GM23338 (cell line): ENCODE measurements around the gene HMCN2.

Experiments
- CTCF ChIP-seq, 2 experiments: fragments of 200-600 bp in 1 of 2; sonication (generic) in 1 of 2; conservative IDR thresholded peaks; 2 replicates each; pipeline versions ENCODE4 v1.5.1 to v1.6.1; 2016 to 2017; ENCODE audit warnings: antibody characterized with exemption in 2 of 2, low read depth in 2 of 2, mild to moderate bottlenecking in 2 of 2, moderate library complexity in 1 of 2
- ETS1 ChIP-seq: IDR thresholded peaks from 2 replicates; pipeline ENCODE4 v1.6.1; 2016; ENCODE audit warnings: antibody characterized with exemption
- EZH2 ChIP-seq: fragments of 200-600 bp; sonication (generic); IDR thresholded peaks from one replicate; pipeline ENCODE4 v1.8.0; 2017; ENCODE audit warnings: antibody characterized with exemption, mild to moderate bottlenecking, low read depth; ENCODE audit not compliant: unreplicated experiment
- REST ChIP-seq: IDR thresholded peaks from one replicate; pipeline ENCODE4 v1.6.1; 2018; ENCODE audit warnings: antibody characterized with exemption; ENCODE audit not compliant: unreplicated experiment

GRCh38 chr9:130292106-130292505 is 26.5 kb downstream of the HMCN2 start:
- no peak for TF ChIP-seq ETS1
- TF ChIP-seq CTCF (conservative IDR thresholded peaks at IDR 0.05; ENCODE audit: low read depth in 2 of 2) = no peak
- no peak for TF ChIP-seq EZH2
- TF ChIP-seq REST = no peak
